Endodermal cell (in vitro differentiated cells): ENCODE measurements around the gene CACNA1I. TPM values are rescaled to one million over a fixed set of nuclear protein-coding genes. Genes with fewer than 3 reads are reported as not detected.

Experiments used
- DNase-seq: peaks from one replicate; pipeline ENCODE4 v3.0.0-alpha.2; 2017
- H3K27ac ChIP-seq: 2 replicates; pipeline ENCODE4 v1.5.1; 2013; ENCODE audit warnings: mild to moderate bottlenecking, low read depth, low read length, moderate library complexity
- H3K27me3 ChIP-seq: 2 replicates; pipeline ENCODE4 v1.6.1; 2013; ENCODE audit warnings: mild to moderate bottlenecking, low read length, moderate library complexity; ENCODE audit not compliant: insufficient read depth, control insufficient read depth, poor library complexity, severe bottlenecking
- H3K36me3 ChIP-seq: 2 replicates; pipeline ENCODE4 v1.7.0; 2013; ENCODE audit warnings: mild to moderate bottlenecking, low read length, moderate library complexity; ENCODE audit not compliant: control insufficient read depth, insufficient read depth
- H3K4me1 ChIP-seq: one replicate; pipeline ENCODE4 v1.7.0; 2013; ENCODE audit warnings: low read length; ENCODE audit not compliant: control insufficient read depth, insufficient read depth
- H3K4me3 ChIP-seq: 2 replicates; pipeline ENCODE4 v1.5.1; 2013; ENCODE audit warnings: mild to moderate bottlenecking, low read length, moderate library complexity
- H3K9ac ChIP-seq: 2 replicates; pipeline ENCODE4 v1.6.1; 2013; ENCODE audit warnings: mild to moderate bottlenecking, low read length, moderate library complexity; ENCODE audit not compliant: poor library complexity, severe bottlenecking; ENCODE audit errors: extremely low read depth
- H3K9me3 ChIP-seq: 2 replicates; pipeline ENCODE4 v1.6.1; 2013; ENCODE audit warnings: mild to moderate bottlenecking, low read length, moderate library complexity; ENCODE audit not compliant: control insufficient read depth
- H3K27ac Mint-ChIP-seq: 2 replicates; pipeline ENCODE4 v1.8.0; 2020; ENCODE audit warnings: mixed read lengths
- H3K27me3 Mint-ChIP-seq: 2 replicates; pipeline ENCODE4 v1.8.0; 2021; ENCODE audit warnings: mild to moderate bottlenecking, mixed read lengths; ENCODE audit not compliant: insufficient read depth
- H3K36me3 Mint-ChIP-seq: 2 replicates; pipeline ENCODE4 v1.8.0; 2020; ENCODE audit warnings: low read depth, mixed read lengths
- H3K4me1 Mint-ChIP-seq: 2 replicates; pipeline ENCODE4 v1.8.0; 2020; ENCODE audit warnings: mixed read lengths
- H3K4me3 Mint-ChIP-seq: 2 replicates; pipeline ENCODE4 v1.8.0; 2020; ENCODE audit warnings: mild to moderate bottlenecking, moderate library complexity, mixed read lengths
- H3K9me3 Mint-ChIP-seq: 2 replicates; pipeline ENCODE4 v1.8.0; 2020; ENCODE audit warnings: mild to moderate bottlenecking, mixed read lengths
- CTCF ChIP-seq: fragments of 200-600 bp; sonication (generic); conservative IDR thresholded peaks from 2 replicates; pipeline ENCODE4 v1.5.0; 2021; ENCODE audit warnings: antibody characterized with exemption, mild to moderate bottlenecking
- WGBS, 2 experiments: methylation state at CpG; one replicate each; pipeline versions ENCODE4 v1.1.5 to v1.1.7; 2013; ENCODE audit warnings: missing lambda C conversion rate in 2 of 2, mixed read lengths in 1 of 2; ENCODE audit not compliant: insufficient coverage in 1 of 2, insufficient read length in 1 of 2; 5-methylcytosine and 5-hydroxymethylcytosine counted together
- total RNA-seq, 2 donors: library from RNA; stranded (reverse); fragmentation: NEBNext Ultra II Directional in 1 of 2; extraction: Animal tissue kit (Norgen Biotek cat#: 25700) in 1 of 2; gene quantifications; 2 replicates in 1 of 2; 3 replicates in 1 of 2; pipeline ENCODE4 v1.2.1, GENCODE V29; 2021

The CACNA1I gene
- total RNA-seq, 2 donors from 2014 or later, result 1.2 to 2.2 TPM

GRCh38 chr22:39593066-39593930 is 22.7 kb downstream of the CACNA1I start:
- DNase-seq, result no peak
- peaks cover under 1% of the 10 kb centered on the region for H3K9me3 Mint-ChIP-seq
- no peak overlapping the region for H3K4me3 ChIP-seq
- H3K27me3 ChIP-seq, result peaks cover 15% of the 10 kb centered on the region
- H3K36me3 ChIP-seq, result no peaks in the 10 kb centered on the region
- peaks cover 27% of the 10 kb centered on the region for H3K27me3 Mint-ChIP-seq
- no peak overlapping the region for H3K27ac Mint-ChIP-seq
- no peak overlapping the region for H3K4me3 Mint-ChIP-seq
- no peak for TF ChIP-seq CTCF
- H3K4me1 ChIP-seq, result no peaks in the 10 kb centered on the region
- peaks cover 2% of the 10 kb centered on the region for H3K4me1 Mint-ChIP-seq
- 82 to 94% methylated on average over 10 to 12 of the region's 12 CpGs for WGBS, 2 experiments
- no peaks in the 10 kb centered on the region for H3K36me3 Mint-ChIP-seq
- H3K27ac ChIP-seq, result no peak overlapping the region
- H3K9ac ChIP-seq, result no peak overlapping the region
- no peaks in the 10 kb centered on the region for H3K9me3 ChIP-seq

- Mint-ChIP-seq H3K27ac (no peak overlapping the region), H3K4me1 (peaks cover 2% of the 10 kb centered on the region), H3K9me3 (peaks cover 1% of the 10 kb centered on the region), H3K4me3 (no peak overlapping the region), H3K36me3 (no peaks in the 10 kb centered on the region), H3K27me3 (peaks cover 31% of the 10 kb centered on the region)
- no peak for DNase-seq
- Histone ChIP-seq H3K36me3 (no peaks in the 10 kb centered on the region), H3K9ac (no peak overlapping the region), H3K4me1 (no peaks in the 10 kb centered on the region), H3K9me3 (no peaks in the 10 kb centered on the region), H3K27ac (no peak overlapping the region), H3K4me3 (no peak overlapping the region), H3K27me3 (peaks cover 15% of the 10 kb centered on the region)
- TF ChIP-seq CTCF, result no peak
- 78 to 81% methylated on average over 4 to 6 of the region's 6 CpGs for WGBS, 2 experiments
Observed at GRCh38 chr22:39593931-39594285, 23.4 kb downstream of the CACNA1I start.

GRCh38 chr22:39594411-39594810 is 23.9 kb downstream of the CACNA1I start:
- Mint-ChIP-seq H3K4me1 (peaks cover 2% of the 10 kb centered on the region), H3K36me3 (no peaks in the 10 kb centered on the region), H3K4me3 (no peak overlapping the region), H3K9me3 (peaks cover 1% of the 10 kb centered on the region), H3K27ac (no peak overlapping the region), H3K27me3 (peaks cover 31% of the 10 kb centered on the region)
- no peak overlapping the region for H3K4me3 ChIP-seq
- DNase-seq, result no peak
- peaks cover 15% of the 10 kb centered on the region for H3K27me3 ChIP-seq
- no peaks in the 10 kb centered on the region for H3K4me1 ChIP-seq
- H3K36me3 ChIP-seq, result no peaks in the 10 kb centered on the region
- no peak for TF ChIP-seq CTCF
- no peaks in the 10 kb centered on the region for H3K9me3 ChIP-seq
- H3K27ac ChIP-seq, result no peak overlapping the region
- no peak overlapping the region for H3K9ac ChIP-seq
- WGBS, 2 experiments, result 80 to 82% methylated on average over 5 to 6 of the region's 7 CpGs
